CD14-positive monocyte (primary cell): ENCODE measurements around the gene SLC22A3. TPM values are rescaled to one million over a fixed set of nuclear protein-coding genes. Genes with fewer than 3 reads are reported as not detected.

ENCODE experiments used
- DNase-seq, 3 donors: peaks; one replicate each; pipeline ENCODE4 v3.0.0-alpha.2; 2011 to 2022
- H2AFZ ChIP-seq: 2 replicates; pipeline ENCODE4 v1.6.0; 2012; ENCODE audit warnings: mild to moderate bottlenecking, low read depth, low read length, inconsistent platforms; ENCODE audit not compliant: insufficient read depth, poor library complexity, severe bottlenecking
- H3K27ac ChIP-seq, 2 donors: 1 replicate in 1 of 2; 2 replicates in 1 of 2; pipeline ENCODE4 v1.5.1; 2012 to 2013; ENCODE audit warnings: low read length in 2 of 2, control low read depth in 1 of 2, inconsistent platforms in 1 of 2, low read depth in 1 of 2, mild to moderate bottlenecking in 1 of 2
- H3K27me3 ChIP-seq, 2 donors: one replicate each; pipeline versions ENCODE4 v1.6.0 to v1.6.1; 2011 to 2013; ENCODE audit warnings: low read length in 2 of 2; ENCODE audit not compliant: control insufficient read depth in 2 of 2, insufficient read depth in 2 of 2
- H3K36me3 ChIP-seq, 2 donors: replicated peaks in 1 of 2; 1 replicate in 1 of 2; 2 replicates in 1 of 2; pipeline versions ENCODE4 v1.5.1 to v1.6.1; 2012 to 2013; ENCODE audit warnings: low read length in 2 of 2, control low read depth in 1 of 2, inconsistent platforms in 1 of 2, mild to moderate bottlenecking in 1 of 2; ENCODE audit not compliant: insufficient read depth in 2 of 2, control insufficient read depth in 1 of 2
- H3K4me1 ChIP-seq, 2 donors: 1 replicate in 1 of 2; 2 replicates in 1 of 2; pipeline versions ENCODE4 v1.5.1 to v1.6.1; 2012 to 2013; ENCODE audit warnings: low read length in 2 of 2, control low read depth in 1 of 2, inconsistent platforms in 1 of 2, mild to moderate bottlenecking in 1 of 2, moderate library complexity in 1 of 2; ENCODE audit not compliant: insufficient read depth in 2 of 2, control insufficient read depth in 1 of 2
- H3K4me2 ChIP-seq: replicated peaks from 2 replicates; pipeline ENCODE3; 2012; ENCODE audit warnings: low read length, moderate library complexity, mild to moderate bottlenecking; ENCODE audit not compliant: poor library complexity, severe bottlenecking; ENCODE audit errors: extremely low read depth
- H3K4me3 ChIP-seq, 3 experiments: fragments of 200-600 bp in 1 of 3; sonication (generic) in 1 of 3; replicated peaks in 1 of 3; 1 replicate in 2 of 3; 2 replicates in 1 of 3; pipeline ENCODE4 v1.5.1; 2011 to 2013; ENCODE audit warnings: low read length in 3 of 3, mild to moderate bottlenecking in 3 of 3, control low read depth in 2 of 3, low read depth in 2 of 3, inconsistent platforms in 1 of 3, moderate library complexity in 1 of 3
- H3K79me2 ChIP-seq: 2 replicates; pipeline ENCODE4 v1.6.0; 2012; ENCODE audit warnings: mild to moderate bottlenecking, control low read depth, inconsistent platforms, low read length, moderate library complexity; ENCODE audit not compliant: insufficient read depth
- H3K9ac ChIP-seq: 2 replicates; pipeline ENCODE4 v1.6.0; 2017; ENCODE audit warnings: low read length, mild to moderate bottlenecking; ENCODE audit not compliant: insufficient read depth, poor library complexity, severe bottlenecking
- H3K9me3 ChIP-seq, 2 donors: replicated peaks in 1 of 2; 1 replicate in 1 of 2; 2 replicates in 1 of 2; pipeline versions ENCODE4 v1.5.1 to v1.6.1; 2012 to 2013; ENCODE audit warnings: low read length in 2 of 2, control low read depth in 1 of 2; ENCODE audit not compliant: control insufficient read depth in 1 of 2, insufficient read depth in 1 of 2
- H4K20me1 ChIP-seq: 2 replicates; pipeline ENCODE4 v1.6.0; 2012; ENCODE audit warnings: mild to moderate bottlenecking, low read length, control low read depth, moderate library complexity; ENCODE audit not compliant: insufficient read depth
- H3K27ac Mint-ChIP-seq, 7 donors: one replicate each; pipeline ENCODE4 v1.8.0; 2020; ENCODE audit warnings: mild to moderate bottlenecking in 7 of 7, mixed read lengths in 7 of 7, moderate library complexity in 6 of 7, inconsistent platforms in 2 of 7
- H3K27me3 Mint-ChIP-seq, 3 donors: one replicate each; pipeline ENCODE4 v1.8.0; 2021 to 2022; ENCODE audit warnings: low read depth in 3 of 3, mild to moderate bottlenecking in 3 of 3, mixed read lengths in 3 of 3, moderate library complexity in 3 of 3, inconsistent platforms in 1 of 3
- H3K36me3 Mint-ChIP-seq, 2 donors: one replicate each; pipeline ENCODE4 v1.8.0; 2020; ENCODE audit warnings: mixed read lengths in 2 of 2, inconsistent platforms in 1 of 2, mild to moderate bottlenecking in 1 of 2
- H3K4me1 Mint-ChIP-seq: one replicate; pipeline ENCODE4 v1.8.0; 2020; ENCODE audit warnings: mild to moderate bottlenecking, mixed read lengths
- H3K4me3 Mint-ChIP-seq, 2 donors: one replicate each; pipeline ENCODE4 v1.8.0; 2020; ENCODE audit warnings: mild to moderate bottlenecking in 2 of 2, mixed read lengths in 2 of 2, moderate library complexity in 1 of 2
- H3K9me3 Mint-ChIP-seq, 7 donors: one replicate each; pipeline ENCODE4 v1.8.0; 2020 to 2022; ENCODE audit warnings: mixed read lengths in 7 of 7, mild to moderate bottlenecking in 6 of 7, moderate library complexity in 6 of 7, inconsistent platforms in 2 of 7
- WGBS: methylation state at CpG from one replicate; pipeline ENCODE4 v1.1.5; 2013; ENCODE audit warnings: missing lambda C conversion rate; ENCODE audit not compliant: insufficient coverage; 5-methylcytosine and 5-hydroxymethylcytosine counted together
- intact Hi-C, 2 donors: fragments of 100-400 bp; cut with micrococcal nuclease; formaldehyde crosslinking; loops; one replicate each; pipeline versions ENCODE4 v1.15.0 to v1.15.1; 2023
- polyA plus RNA-seq, 3 donors: library from polyadenylated mRNA; depleted of rRNA in 1 of 3; unstranded in 2 of 3; stranded (reverse) in 1 of 3; fragments of 300-500 nt in 2 of 3; fragments of >200 nt in 1 of 3; fragmentation: Illumina TruSeq in 2 of 3; gene quantifications; 1 replicate in 2 of 3; 2 replicates in 1 of 3; pipeline ENCODE4 v1.2.3, GENCODE V29; 2012 to 2021
- TF ChIP-seq, protein P1 (sequence below): fragments of 200-600 bp; IDR thresholded peaks from one replicate; pipeline ENCODE4 v1.8.0; 2022; ENCODE audit warnings: antibody characterized with exemption, mild to moderate bottlenecking

SLC22A3 gene
- polyA plus RNA-seq, 3 donors: not detected

GRCh38 chr6:160429620-160429895 is 81.4 kb downstream of the SLC22A3 start:
- Mint-ChIP-seq H3K9me3 (peaks cover 0 to 3% (median 0%) of the 10 kb centered on the region in 7 donors), H3K36me3 (no peaks in the 10 kb centered on the region), H3K27me3 (peaks cover 14 to 34% (median 28%) of the 10 kb centered on the region in 3 donors), H3K4me1 (peaks cover 6% of the 10 kb centered on the region), H3K4me3 (no peak overlapping the region), H3K27ac (no peak overlapping the region)
- TF ChIP-seq, protein P1, sequence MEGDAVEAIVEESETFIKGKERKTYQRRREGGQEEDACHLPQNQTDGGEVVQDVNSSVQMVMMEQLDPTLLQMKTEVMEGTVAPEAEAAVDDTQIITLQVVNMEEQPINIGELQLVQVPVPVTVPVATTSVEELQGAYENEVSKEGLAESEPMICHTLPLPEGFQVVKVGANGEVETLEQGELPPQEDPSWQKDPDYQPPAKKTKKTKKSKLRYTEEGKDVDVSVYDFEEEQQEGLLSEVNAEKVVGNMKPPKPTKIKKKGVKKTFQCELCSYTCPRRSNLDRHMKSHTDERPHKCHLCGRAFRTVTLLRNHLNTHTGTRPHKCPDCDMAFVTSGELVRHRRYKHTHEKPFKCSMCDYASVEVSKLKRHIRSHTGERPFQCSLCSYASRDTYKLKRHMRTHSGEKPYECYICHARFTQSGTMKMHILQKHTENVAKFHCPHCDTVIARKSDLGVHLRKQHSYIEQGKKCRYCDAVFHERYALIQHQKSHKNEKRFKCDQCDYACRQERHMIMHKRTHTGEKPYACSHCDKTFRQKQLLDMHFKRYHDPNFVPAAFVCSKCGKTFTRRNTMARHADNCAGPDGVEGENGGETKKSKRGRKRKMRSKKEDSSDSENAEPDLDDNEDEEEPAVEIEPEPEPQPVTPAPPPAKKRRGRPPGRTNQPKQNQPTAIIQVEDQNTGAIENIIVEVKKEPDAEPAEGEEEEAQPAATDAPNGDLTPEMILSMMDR: no peak
- 61% methylated on average over 3 of the region's 4 CpGs for WGBS
- Histone ChIP-seq H3K4me1 (peaks cover 0 to 4% of the 10 kb centered on the region in 2 donors), H3K9me3 (no peaks in the 10 kb centered on the region), H3K36me3 (no peaks in the 10 kb centered on the region), H2AFZ (no peak overlapping the region), H3K9ac (no peak overlapping the region), H3K4me2 (no peak overlapping the region), H4K20me1 (no peaks in the 10 kb centered on the region), H3K27me3 (peaks cover 8 to 40% of the 10 kb centered on the region in 2 donors), H3K79me2 (no peaks in the 10 kb centered on the region), H3K27ac (no peak overlapping the region), H3K4me3 (no peak overlapping the region)
- intact Hi-C loops: no loop called here
- no peak for DNase-seq

- H3K4me1 Mint-ChIP-seq: peaks cover 6% of the 10 kb centered on the region
- no peak overlapping the region for H3K4me2 ChIP-seq
- H3K4me3 Mint-ChIP-seq: no peak overlapping the region
- no peaks in the 10 kb centered on the region for H3K36me3 ChIP-seq
- H3K79me2 ChIP-seq: no peaks in the 10 kb centered on the region
- H3K27ac ChIP-seq: no peak overlapping the region
- TF ChIP-seq, protein P1: no peak
- H3K4me3 ChIP-seq: no peak overlapping the region
- H4K20me1 ChIP-seq: no peaks in the 10 kb centered on the region
- peaks cover 5 to 36% of the 10 kb centered on the region in 2 donors for H3K27me3 ChIP-seq
- peaks cover 14 to 34% (median 23%) of the 10 kb centered on the region in 3 donors for H3K27me3 Mint-ChIP-seq
- no peak overlapping the region for H3K9ac ChIP-seq
- H2AFZ ChIP-seq: no peak overlapping the region
- peaks cover 0 to 5% (median 0%) of the 10 kb centered on the region in 7 donors for H3K9me3 Mint-ChIP-seq
- WGBS: no CpG with 5 or more reads among the region's 4 CpGs
- DNase-seq: no peak
- H3K27ac Mint-ChIP-seq: no peak overlapping the region
- H3K9me3 ChIP-seq: no peaks in the 10 kb centered on the region
- no peaks in the 10 kb centered on the region for H3K36me3 Mint-ChIP-seq
- intact Hi-C loops: no loop called here
- H3K4me1 ChIP-seq: peaks cover 0 to 4% of the 10 kb centered on the region in 2 donors
Measured at GRCh38 chr6:160430203-160430602, 82.0 kb downstream of the SLC22A3 start.
